Measurements from ENCODE around the gene GJA9. TPM values are rescaled to one million over a fixed set of nuclear protein-coding genes. Genes with fewer than 3 reads are reported as not detected.

The GJA9 gene
- total and polyA plus RNA-seq, 2 of the 8 experiments (the other 6 are each of a cell fraction or from before 2014, with no cell fraction given): not detected

GRCh38 chr1:38831731-38832369, 49.5 kb downstream of the GJA9 start:
- Histone ChIP-seq H3K14ac (ENCODE audit: insufficient read length) (no peak overlapping the region), H3K23me2 (ENCODE audit: low read depth, low read length) (no peaks in the 10 kb centered on the region; the same call in 1 of the 2 replicates), H3K9ac (replicated peaks in 1 of 4; ENCODE audit: extremely low read depth in 1 of 4, low read depth in 3 of 4, low read length in 3 of 4) (no peak overlapping the region), H4K8ac (ENCODE audit: extremely low read depth, insufficient read depth, low read length) (no peak overlapping the region), H3K18ac (ENCODE audit: extremely low read depth, low read length) (no peak overlapping the region), H2BK20ac (ENCODE audit: low read length) (no peak overlapping the region), H2AK5ac (ENCODE audit: low read depth, low read length) (no peak overlapping the region), H3K27ac (ENCODE audit: low read depth, low read length) (no peak overlapping the region), H3K79me1 (ENCODE audit: low read depth, low read length) (no peaks in the 10 kb centered on the region), H3K9me3 (ENCODE audit: insufficient read depth in 2 of 2, low read depth in 1 of 2, low read length in 1 of 2) (no peaks in the 10 kb centered on the region), H4K5ac (ENCODE audit: insufficient read length, low read depth, low read length) (no peak overlapping the region), H2BK12ac (ENCODE audit: low read depth, low read length) (no peak overlapping the region), H3K27me3 (replicated peaks in 1 of 4; ENCODE audit: control insufficient read depth in 3 of 4, extremely low read depth in 1 of 4, insufficient read depth in 3 of 4, low read length in 3 of 4) (no peaks in the 10 kb centered on the region), H3K4me2 (ENCODE audit: insufficient read depth in 1 of 2, low read depth in 2 of 2, low read length in 2 of 2) (no peak overlapping the region), H4K20me1 (replicated peaks in 1 of 2; ENCODE audit: control insufficient read depth in 1 of 2, insufficient read depth in 2 of 2, low read length in 2 of 2) (no peaks in the 10 kb centered on the region), H3K4ac (replicated peaks; ENCODE audit: insufficient read length, low read depth, low read length) (no peak overlapping the region), H3K79me2 (ENCODE audit: control insufficient read depth in 1 of 2, insufficient read depth in 2 of 2, low read length in 2 of 2) (no peaks in the 10 kb centered on the region), H2BK120ac (replicated peaks; ENCODE audit: low read depth, low read length) (no peak overlapping the region), H2BK15ac (ENCODE audit: low read length) (no peak overlapping the region), H3K23ac (ENCODE audit: insufficient read length) (no peak overlapping the region), H2AFZ (ENCODE audit: low read length) (no peak overlapping the region), H2BK5ac (ENCODE audit: low read depth, low read length) (no peak overlapping the region), H4K91ac (replicated peaks; ENCODE audit: insufficient read length, low read length) (no peak overlapping the region), H3K4me1 (replicated peaks in 1 of 4; ENCODE audit: control insufficient read depth in 3 of 4, insufficient read depth in 4 of 4, low read length in 3 of 4) (no peaks in the 10 kb centered on the region; a peak in 1 of 7 replicates), H3K4me3 (ENCODE audit: extremely low read depth in 1 of 4, insufficient read depth in 2 of 4, low read depth in 3 of 4, low read length in 4 of 4) (no peak overlapping the region), H3K36me3 (ENCODE audit: control insufficient read depth in 2 of 4, insufficient read depth in 4 of 4, low read length in 3 of 4) (no peaks in the 10 kb centered on the region), H3K56ac (replicated peaks; ENCODE audit: insufficient read length, low read depth, low read length) (no peak overlapping the region)
- DNase-seq (ENCODE audit: low read depth in 1 of 2, low spot score in 2 of 2) (no peak), FAIRE-seq (no peak)
- ChIA-PET POLR2A (ENCODE audit: partially characterized antibody) (no interaction called here), CTCF (ENCODE audit: partially characterized antibody) (interaction anchor here (0.6 to 7.9 kb wide), 8 partner anchors 10 to 322 kb away, joined by 3 to 71 read pairs (median 3); no protein-coding TSS in a partner anchor)
- 89% methylated on average over 6 of the region's 6 CpGs; no CpG with 5 or more reads in 1 of the 2 experiments for WGBS, 2 experiments (ENCODE audit: extremely low coverage in 1 of 2, insufficient coverage in 1 of 2, insufficient read length in 1 of 2, insufficient replicate concordance in 2 of 2, low coverage in 1 of 2, low lambda C conversion rate in 2 of 2, missing lambda C conversion rate in 1 of 2)
- TF ChIP-seq CTCF (IDR thresholded peaks at IDR 0.05; ENCODE audit: control extremely low read depth in 1 of 3, insufficient read depth in 1 of 3, low read depth in 1 of 3, low read length in 3 of 3) (no peak), EP300 (IDR thresholded peaks at IDR 0.05; ENCODE audit: borderline replicate concordance in 1 of 2, low read depth in 2 of 2, low read length in 2 of 2) (no peak), RAD21 (IDR thresholded peaks at IDR 0.05 in 1 of 2, conservative IDR thresholded peaks at IDR 0.05 in 1 of 2; ENCODE audit: low read depth in 2 of 2, low read length in 2 of 2) (no peak), SP4 (IDR thresholded peaks at IDR 0.05; ENCODE audit: low read length) (no peak), HDAC6 (IDR thresholded peaks at IDR 0.05; ENCODE audit: low read depth, low read length) (no peak), TCF12 (IDR thresholded peaks at IDR 0.05; ENCODE audit: low read depth, low read length) (no peak), NANOG (IDR thresholded peaks at IDR 0.05; ENCODE audit: insufficient read depth, low read depth, low read length, poor library complexity, severe bottlenecking) (no peak), SRF (IDR thresholded peaks at IDR 0.05; ENCODE audit: low read depth, low read length) (no peak), TBP (IDR thresholded peaks at IDR 0.05; ENCODE audit: low read depth, low read length) (no peak)
